GM10248 (cell line): Measurements from ENCODE around the gene PCDHB13.

Experiments
- CTCF ChIA-PET: fragments of 300-600 bp; sonication (Branson Sonifier 250); formaldehyde crosslinking; extraction: SDS; loops from one replicate; lab custom pipeline; 2021; ENCODE audit warnings: antibody characterized with exemption; lab: Yijun Ruan, JAX
- POLR2A ChIA-PET: fragments of 350-650 bp; sonication (Branson Sonifier 250); formaldehyde crosslinking; extraction: SDS; loops from one replicate; lab custom pipeline; 2020; ENCODE audit warnings: antibody characterized with exemption; lab: Yijun Ruan, JAX
- DNase-seq: peaks from one replicate; pipeline ENCODE4 v3.0.0; 2012; ENCODE audit errors: extremely low spot score
- TF ChIP-seq, protein P1 (sequence below): IDR thresholded peaks from 2 replicates; pipeline ENCODE4 v1.5.1; 2012; ENCODE audit warnings: mild to moderate bottlenecking, low read depth; ENCODE audit errors: extremely low read depth, missing control alignments, control extremely low read depth

PCDHB13 gene

GRCh38 chr5:141258464-141258863 lies 44.7 kb downstream of the PCDHB13 start:
- CTCF ChIA-PET, result no interaction called here
- POLR2A ChIA-PET, result no interaction called here

GRCh38 chr5:141258948-141259347 lies 45.2 kb downstream of the PCDHB13 start:
- DNase-seq, result no peak
- CTCF ChIA-PET, result no interaction called here
- POLR2A ChIA-PET, result no interaction called here

More at GRCh38 chr5:141258464-141258863, 44.7 kb downstream of the PCDHB13 start:
- TF ChIP-seq, protein P1, sequence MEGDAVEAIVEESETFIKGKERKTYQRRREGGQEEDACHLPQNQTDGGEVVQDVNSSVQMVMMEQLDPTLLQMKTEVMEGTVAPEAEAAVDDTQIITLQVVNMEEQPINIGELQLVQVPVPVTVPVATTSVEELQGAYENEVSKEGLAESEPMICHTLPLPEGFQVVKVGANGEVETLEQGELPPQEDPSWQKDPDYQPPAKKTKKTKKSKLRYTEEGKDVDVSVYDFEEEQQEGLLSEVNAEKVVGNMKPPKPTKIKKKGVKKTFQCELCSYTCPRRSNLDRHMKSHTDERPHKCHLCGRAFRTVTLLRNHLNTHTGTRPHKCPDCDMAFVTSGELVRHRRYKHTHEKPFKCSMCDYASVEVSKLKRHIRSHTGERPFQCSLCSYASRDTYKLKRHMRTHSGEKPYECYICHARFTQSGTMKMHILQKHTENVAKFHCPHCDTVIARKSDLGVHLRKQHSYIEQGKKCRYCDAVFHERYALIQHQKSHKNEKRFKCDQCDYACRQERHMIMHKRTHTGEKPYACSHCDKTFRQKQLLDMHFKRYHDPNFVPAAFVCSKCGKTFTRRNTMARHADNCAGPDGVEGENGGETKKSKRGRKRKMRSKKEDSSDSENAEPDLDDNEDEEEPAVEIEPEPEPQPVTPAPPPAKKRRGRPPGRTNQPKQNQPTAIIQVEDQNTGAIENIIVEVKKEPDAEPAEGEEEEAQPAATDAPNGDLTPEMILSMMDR, result no peak
- no peak for DNase-seq

DNA sequence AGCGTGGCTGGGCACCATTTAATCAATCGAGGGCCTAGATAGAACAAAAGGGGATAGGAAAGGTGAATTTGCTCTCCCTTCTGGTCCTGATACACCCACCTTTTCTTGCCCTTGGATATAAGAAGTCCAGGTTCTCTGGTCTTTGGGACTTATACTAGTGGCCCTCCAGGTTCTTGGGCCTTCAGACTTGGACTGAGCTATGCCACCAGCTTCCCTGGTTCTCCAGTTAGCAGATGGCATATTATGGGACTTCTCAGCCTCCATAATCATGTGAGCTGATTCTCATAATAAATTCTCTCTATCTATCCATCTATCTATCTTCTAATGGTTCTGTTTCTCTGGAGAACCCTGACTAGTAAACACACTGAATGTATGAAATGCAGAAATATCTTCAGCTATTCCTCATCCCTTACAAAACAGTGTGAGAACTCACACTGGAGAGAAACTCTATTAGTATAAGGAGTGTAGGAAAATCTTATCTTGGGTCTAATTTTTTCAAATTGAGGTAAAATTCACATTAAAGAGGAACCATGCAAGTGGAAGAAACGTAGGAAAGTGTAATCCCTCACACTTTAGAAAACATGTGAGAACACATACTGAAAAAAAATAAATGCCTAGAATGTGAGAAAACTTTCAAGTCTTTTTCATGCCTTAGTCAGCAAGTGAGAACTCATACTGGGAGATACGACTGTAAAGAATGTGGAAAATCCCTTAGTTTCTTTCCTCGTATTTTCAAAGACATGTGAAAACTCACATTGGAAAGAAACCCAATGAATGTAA lies 46.9 kb downstream of the PCDHB13 start:
- TF ChIP-seq, protein P1, result no peak
- CTCF ChIA-PET, result no interaction called here
- DNase-seq, result no peak
- POLR2A ChIA-PET, result no interaction called here

More at GRCh38 chr5:141258948-141259347, 45.2 kb downstream of the PCDHB13 start:
- TF ChIP-seq, protein P1, result no peak

DNA sequence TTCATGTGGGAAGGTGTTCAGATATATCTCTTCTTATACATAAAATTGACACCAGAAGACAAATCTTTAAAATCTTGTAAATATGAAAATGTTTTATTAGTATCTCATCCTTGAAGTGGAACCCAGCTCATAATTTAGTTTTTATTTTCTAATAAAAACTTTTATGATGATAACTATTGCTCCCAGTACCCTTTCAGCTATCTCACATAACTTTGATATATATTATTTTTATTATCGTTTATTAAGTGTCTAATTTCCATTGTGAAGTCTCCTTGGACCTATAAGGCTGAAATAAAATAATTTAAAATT lies 47.5 kb downstream of the PCDHB13 start:
- CTCF ChIA-PET, result no interaction called here
- POLR2A ChIA-PET, result no interaction called here
- TF ChIP-seq, protein P1, result no peak
- no peak for DNase-seq
